NOMO-1 treated with DMSO at 0.1 percent for 48 hours (cell line): ENCODE results near the gene RAB44.
"Not testable (repeated sequence)": the region's sequence is repeated elsewhere in the genome, so short reads cannot be mapped to it uniquely, and the experiment has no call there.

Source experiments
- DNase-seq: peaks from one replicate; lab custom pipeline; 2025; ENCODE audit not compliant: unreplicated experiment; lab: John Stamatoyannopoulos, UW

The RAB44 gene

DNA sequence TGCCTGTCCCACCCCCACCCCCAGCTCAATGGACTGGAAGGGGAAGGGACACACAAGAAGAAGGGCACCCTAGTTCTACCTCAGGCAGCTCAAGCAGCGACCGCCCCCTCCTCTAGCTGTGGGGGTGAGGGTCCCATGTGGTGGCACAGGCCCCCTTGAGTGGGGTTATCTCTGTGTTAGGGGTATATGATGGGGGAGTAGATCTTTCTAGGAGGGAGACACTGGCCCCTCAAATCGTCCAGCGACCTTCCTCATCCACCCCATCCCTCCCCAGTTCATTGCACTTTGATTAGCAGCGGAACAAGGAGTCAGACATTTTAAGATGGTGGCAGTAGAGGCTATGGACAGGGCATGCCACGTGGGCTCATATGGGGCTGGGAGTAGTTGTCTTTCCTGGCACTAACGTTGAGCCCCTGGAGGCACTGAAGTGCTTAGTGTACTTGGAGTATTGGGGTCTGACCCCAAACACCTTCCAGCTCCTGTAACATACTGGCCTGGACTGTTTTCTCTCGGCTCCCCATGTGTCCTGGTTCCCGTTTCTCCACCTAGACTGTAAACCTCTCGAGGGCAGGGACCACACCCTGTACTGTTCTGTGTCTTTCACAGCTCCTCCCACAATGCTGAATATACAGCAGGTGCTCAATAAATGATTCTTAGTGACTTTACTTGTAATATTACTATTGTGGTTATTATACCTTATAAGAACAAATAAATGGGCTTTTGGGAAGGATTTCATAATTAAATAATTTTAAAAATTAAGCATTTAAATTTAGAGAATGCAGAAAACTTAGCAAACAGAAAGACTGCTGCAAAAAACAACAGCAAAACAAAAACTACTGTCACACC, 10.7 kb upstream of the RAB44 start:
- DNase-seq, result no peak

- no peak for DNase-seq
Observed at GRCh38 chr6:36688063-36688738, 9.4 kb upstream of the RAB44 start.

DNA sequence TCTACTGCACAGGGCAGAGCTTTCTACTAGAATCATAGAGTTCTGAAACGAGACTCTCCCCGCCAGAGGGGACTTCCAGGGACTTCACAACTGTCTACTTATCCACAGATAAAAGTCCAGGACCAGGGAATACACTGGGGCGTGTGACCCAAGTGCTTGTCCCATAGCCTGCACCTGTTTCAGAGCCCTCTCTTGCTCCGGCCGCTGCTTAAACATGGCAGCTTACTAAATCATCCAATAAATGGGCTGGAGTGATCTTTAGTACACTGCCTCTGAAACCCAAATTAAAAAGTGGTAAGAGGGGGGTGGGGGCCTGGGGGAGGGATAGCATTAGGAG, 8.9 kb upstream of the RAB44 start:
- DNase-seq, result no peak

GRCh38 chr6:36691011-36691410, 6.6 kb upstream of the RAB44 start:
- no peak for DNase-seq

GRCh38 chr6:36691612-36692011, 6.0 kb upstream of the RAB44 start:
- no peak for DNase-seq

DNA sequence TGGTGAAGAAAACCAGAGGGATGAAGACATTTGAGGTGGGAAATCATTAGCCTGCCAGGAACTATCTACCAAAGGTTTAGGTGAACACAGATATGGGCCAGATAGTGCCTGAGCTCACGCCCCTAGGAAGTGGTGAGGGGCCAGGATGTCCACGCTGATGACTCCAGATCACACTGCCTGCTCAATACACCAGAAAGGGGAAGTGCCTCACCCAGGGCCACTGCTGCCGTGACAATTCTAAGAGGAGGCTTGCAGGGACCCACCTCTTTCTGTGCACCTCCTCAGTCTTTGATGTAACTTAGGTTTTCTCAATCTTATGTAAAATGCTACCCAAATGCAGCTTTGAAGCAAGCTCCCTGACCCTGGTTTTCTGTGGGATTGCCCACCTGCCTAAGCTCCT, 5.4 kb upstream of the RAB44 start:
- peak; percentile 90 for DNase-seq

GRCh38 chr6:36692861-36693702, 4.5 kb upstream of the RAB44 start:
- no peak for DNase-seq

DNA sequence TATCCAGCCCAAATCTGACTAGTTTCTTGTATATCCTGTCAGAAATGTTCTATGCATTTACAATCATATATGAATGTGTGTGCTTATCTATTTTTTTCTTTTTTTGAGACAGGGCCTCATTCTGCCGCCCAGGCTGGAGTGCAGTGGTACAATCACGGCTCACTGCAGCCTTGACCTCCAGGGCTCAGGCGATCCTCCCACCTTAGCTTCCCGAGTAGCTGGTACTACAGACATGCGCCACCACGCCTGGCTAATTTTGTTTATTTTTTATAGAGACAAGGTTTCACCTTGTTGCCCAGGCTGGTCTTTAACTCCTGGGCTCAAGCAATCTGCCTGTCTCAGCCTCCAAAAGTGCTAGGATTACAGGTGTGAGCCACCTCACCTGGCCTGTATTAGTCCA, 3.0 kb upstream of the RAB44 start:
- DNase-seq, result no peak

DNA sequence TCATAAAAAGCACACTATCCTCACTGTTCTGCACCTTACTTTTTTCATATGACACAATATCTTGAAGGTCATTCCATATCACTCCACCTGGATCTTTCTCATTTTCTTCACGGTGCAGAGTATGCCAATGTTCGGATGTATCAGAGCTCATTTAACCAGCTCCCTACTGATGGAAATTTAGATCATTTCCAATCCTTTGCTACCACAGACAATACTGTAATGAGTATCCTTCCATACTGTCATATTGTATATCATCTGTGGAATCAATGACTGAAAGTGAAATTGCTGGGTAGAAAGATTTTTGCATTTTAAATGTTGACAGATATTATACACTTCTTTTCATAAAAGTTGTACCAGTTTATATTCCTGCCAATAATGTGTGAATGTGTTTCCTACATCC, 2.2 kb upstream of the RAB44 start:
- no peak for DNase-seq

DNA sequence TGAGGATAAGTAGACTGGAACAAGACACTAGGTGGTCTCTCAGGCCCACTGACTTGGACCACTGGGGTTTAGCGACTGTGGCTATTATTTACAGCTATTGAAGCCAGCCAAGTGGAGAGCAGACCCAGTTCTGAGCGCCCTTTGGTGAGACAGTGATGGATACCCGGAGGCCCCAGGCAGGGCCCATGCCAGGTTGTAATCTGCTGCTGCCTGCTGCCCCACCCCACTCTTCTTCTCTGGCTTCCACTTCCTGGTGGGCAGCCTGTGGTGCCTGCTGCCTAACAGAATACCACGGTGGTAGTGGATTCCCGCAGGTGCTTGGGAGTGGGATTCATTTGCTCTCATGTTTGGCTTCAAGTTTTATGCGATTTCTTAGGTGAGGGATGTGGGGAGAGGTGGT, 570 bp downstream of the RAB44 start:
- DNase-seq, result no peak

- DNase-seq, result no peak
Observed at GRCh38 chr6:36698871-36699271, 1.2 kb downstream of the RAB44 start.

DNA sequence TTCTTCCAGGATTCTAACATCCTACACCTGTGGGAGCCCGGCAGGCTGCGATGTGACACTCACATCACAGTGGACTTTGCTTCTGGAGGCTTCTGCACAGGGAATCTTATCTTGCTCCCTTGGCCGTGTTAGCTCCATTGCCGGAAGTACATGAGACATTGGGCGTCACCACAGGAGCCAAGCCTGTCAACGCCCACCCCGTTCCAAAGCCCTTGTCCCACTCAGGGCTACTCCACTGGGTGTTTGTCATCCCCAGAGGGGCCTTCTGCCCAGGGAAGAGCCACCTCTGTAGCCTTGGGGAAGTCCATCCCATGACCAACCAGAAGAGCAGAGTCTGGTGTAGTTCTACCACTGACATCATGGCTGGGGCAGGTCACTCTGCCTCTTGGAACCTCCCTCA, 1.7 kb downstream of the RAB44 start:
- DNase-seq, result no peak

DNA sequence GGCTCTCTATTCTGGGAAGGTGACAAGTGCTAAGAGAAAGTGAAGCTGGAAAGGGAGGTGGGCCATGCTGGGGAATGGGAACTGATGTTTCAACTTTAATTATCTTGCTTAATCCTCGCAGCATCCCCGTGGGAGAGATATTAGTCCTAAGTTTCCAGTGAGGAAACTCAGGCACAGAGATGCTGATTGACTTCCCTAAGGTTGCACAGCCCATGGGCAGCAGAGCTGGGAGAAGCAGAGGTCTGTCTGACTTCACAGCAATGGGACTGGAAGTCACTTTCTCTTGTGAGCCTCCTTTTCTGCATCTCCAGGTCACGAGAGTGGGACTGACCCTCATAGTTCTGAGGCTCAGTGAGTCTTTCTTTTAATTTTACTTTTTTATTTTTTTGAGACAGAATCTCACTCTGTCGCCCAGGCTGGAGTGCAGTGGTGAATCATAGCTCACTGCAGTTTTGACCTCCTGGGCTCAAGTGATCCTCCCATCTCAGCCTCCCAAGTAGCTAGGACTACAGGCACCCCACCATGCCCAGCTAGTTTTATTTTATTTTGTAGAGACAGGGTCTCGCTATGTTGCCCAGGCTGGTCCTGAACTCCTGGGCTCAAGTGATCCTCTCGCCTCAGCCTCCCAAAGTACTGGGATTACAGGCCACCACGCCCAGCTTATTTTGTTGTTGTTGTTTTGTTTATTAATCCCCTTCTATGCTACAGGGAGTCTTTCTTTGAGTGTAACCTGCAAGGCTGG, 2.6 kb downstream of the RAB44 start:
- DNase-seq, result no peak

DNA sequence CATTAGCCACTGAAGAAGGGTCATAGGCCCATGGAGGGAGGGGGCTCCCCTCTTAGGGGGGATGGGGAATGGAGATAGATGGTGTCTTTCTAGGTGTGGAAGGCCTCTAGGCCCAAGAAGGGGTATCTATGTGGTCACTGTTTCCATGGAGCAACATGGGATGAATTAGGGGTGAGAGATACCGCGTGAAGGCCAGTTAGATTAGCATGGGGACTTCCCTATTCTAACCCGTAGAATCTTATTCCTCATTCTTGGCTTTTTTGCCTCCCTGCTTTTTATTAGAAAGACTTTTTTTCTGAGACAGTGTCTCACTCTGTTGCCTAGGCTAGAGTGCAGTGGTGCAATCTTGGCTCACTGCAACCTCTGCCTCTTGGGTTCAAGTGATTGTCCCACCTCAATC, 3.2 kb downstream of the RAB44 start:
- DNase-seq, result peak; percentile 56

DNA sequence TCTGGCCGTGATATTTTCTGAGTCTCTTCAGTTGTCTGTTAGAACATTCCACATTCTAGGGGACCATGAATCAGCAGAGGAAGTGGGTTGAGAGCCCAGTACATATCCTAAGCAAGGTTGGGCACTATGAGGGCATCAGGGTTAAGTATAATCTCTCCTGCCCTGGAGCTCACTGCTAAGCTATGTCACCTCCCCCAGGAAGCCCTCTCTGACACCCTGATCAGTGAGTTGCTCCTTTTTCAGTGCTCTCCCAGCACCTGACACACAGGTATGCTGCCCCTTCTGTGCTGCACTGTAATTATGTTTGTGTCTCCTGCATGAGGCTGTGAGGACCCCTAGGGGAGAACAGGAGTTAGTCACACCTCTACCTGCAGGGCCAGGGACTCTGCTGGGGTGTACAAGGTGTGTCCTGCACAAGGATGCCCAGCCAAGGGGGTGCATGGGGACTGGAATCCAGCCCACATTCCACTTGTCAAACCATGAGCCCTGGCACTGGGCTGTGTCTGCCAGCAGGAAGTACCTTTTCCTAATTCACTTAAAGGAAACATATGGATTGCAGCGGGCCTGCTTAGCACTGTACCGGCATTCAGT, 3.9 kb downstream of the RAB44 start:
- peak; percentile 17 for DNase-seq

GRCh38 chr6:36702656-36703055, 5.0 kb downstream of the RAB44 start:
- DNase-seq, result no peak

DNA sequence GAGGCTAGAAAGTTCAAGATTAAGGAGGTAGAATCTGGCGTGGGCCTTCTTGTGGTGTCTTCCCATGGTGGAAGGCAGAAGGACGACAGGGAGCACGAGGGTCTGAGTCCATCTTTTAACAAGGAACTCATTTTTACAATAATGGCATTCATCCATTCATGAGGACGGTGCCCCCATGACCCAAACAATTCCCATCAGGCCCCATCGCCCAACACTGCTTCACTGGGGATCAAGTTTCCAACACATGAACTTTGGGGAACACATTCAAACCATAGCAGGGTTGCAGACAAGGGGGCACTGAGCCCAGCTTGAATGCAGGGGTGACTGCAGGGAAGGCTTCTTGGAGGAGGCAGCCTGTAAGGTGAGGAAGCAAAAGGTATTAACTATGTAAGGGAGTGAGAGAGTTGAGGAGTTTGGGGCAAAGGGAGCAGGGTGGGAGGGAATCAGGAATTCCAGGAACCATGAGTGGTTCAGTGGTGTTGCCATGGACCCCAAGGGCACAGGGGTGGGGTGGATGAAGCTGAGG, 5.5 kb downstream of the RAB44 start:
- DNase-seq, result no peak

GRCh38 chr6:36703982-36704381, 6.4 kb downstream of the RAB44 start:
- no peak for DNase-seq

DNA sequence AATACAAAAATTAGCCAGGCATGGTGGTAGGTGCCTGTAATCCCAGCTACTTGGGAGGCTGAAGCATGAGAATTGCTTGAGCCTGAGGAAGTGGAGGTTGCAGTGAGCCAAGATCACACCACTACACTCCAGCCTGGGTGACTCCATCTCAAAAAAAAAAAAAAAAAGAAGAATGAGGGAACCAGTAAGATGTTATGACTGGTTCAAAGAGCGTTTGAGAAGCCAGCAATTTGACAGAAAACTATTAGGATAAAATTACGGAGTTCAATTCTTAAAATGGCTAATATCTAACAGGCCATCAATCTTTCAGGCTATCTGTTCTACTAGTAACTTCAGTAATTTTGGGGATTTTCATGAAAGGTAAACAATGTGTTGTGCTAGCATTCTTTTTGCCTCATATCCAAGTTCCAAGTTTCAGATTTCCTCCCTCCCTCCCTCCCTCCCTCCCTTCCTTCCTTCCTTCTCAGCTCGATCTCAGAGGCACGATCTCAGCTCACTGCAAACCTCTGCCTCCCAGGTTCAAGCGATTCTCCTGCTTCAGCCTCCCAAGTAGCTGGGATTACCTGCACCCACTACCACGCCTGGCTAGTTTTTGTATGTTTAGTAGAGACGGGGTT, 7.4 kb downstream of the RAB44 start:
- DNase-seq, result not testable (repeated sequence)

- no peak for DNase-seq
Observed at GRCh38 chr6:36706339-36706738, 8.7 kb downstream of the RAB44 start.
